GM19452 (cell line): ENCODE measurements around the gene SH3RF1.

ENCODE experiments used
- ATAC-seq: cut with Tn5 transposase; IDR thresholded peaks from one replicate; pipeline ENCODE4 v1.9.1; 2021; ENCODE audit not compliant: unreplicated experiment

Gene SH3RF1

DNA sequence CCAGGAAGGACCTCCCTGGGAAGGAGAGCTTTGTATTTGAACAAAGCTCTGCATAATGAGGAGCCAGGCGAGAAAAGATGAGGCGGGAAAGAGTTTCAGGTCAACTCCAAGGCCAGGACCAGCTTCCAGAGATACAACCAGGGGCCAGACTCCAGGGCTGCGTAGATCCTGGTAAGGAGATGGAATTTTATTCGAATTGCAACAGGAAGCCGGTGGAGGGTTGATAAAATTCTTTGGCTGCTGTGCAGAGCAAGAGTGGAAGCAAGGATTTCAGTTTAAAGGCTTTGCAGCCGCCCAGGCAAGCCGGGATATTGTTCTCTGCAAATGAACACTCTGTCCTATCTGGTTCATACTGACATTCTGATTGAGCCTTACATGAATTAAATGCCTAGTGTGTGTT lies 220.5 kb downstream of the SH3RF1 start:
- ATAC-seq = no peak

- ATAC-seq = no peak
These were observed 221.8 kb downstream of the SH3RF1 start for GRCh38 chr4:169048868-169049414.

DNA sequence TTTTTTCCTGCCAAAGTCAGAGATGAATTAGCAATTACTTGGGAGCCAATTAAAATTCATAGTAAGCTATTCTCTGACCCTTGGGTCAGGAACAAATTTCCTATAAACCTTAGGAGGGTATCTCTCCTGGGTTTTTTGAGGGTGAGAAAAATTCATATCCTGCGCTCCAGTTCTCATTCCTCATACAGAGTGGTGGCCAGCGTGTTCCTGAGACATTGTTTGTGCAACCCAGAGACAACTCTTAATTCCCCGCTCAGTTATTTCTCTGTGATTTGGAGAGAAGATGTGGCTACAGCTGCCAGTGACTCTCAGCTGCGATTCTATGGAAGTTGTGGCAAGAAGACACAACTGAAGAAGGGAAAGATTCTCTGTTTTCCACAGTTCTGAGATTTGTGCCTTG lies 222.8 kb downstream of the SH3RF1 start:
- no peak for ATAC-seq

DNA sequence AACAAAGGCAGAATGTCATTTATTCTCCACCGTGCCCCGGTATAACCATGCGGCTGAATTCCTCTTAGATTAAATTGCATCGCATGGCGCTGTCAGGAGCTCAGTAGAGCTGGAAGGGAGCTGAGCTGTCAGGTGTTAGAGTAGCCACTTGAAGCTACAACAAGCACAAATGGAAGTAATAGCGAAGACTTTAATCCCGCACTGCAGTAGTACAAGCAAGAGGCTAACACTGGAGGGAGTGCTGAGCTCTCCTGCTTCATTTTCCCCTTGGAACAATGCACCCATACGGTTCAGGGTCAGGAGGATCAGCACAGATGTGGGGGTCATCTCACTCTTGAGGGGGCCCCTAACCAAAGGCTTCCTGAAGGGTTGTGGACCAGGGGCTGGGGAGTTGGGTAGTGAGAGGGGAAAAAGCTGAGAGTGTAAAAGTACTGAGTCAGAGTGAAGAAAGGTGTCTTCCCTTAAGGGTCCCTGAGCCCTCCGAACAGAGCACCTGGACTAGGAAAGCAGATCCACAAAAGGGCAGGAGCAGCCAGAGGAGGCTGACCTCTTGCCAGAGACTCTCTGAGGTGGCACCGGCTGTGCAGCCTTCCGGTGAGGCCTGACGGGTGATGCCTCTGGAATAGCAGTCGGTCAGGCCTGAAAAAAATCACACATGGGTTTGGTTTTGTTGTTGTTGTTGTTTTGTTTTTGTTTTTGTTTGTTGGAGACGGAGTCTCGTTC lies 224.7 kb downstream of the SH3RF1 start:
- ATAC-seq = no peak

DNA sequence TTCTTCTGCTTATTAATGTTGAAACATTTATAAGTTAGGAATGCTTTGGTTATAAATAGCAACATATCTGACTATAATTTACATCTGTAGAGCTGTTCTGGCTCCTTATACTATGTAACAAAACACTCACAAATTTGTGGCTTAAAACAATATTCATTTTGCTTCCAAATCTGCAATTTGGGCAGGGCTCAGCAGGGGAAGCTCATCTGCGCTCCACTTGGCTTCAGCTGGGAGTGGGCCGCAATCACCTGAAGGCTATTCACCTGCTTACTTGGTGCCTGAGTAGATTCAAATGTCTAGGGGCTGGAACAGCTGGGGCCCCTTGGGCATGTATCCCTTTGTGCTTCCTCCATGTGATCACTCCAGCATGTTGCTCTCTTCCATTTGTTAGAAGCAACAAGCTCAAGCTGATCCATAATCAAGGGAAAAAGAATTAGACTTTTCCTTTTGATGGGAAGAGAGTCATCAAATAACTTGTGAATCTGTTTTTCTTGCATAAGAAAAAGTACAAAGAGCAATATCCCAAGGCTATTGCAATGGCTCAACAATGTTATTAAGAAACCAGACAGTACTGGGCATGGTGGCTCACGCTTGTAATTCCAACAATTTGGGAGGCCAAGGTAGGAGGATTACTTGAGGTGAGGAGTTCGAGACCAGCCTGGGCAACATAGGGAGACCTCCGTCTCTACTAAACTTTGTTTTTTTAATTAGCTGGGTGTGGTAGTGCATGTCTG lies 225.9 kb downstream of the SH3RF1 start:
- no peak for ATAC-seq
